Neural progenitor cell (in vitro differentiated cells): Measurements from ENCODE around the gene KRTAP10-9. TPM values are rescaled to one million over a fixed set of nuclear protein-coding genes. Genes with fewer than 3 reads are reported as not detected.

Source experiments
- DNase-seq: peaks from one replicate; pipeline ENCODE4 v3.0.0-alpha.2; 2016; ENCODE audit warnings: low spot score
- H2AFZ ChIP-seq: fragments of 200-600 bp; sonication (generic); replicated peaks from 2 replicates; pipeline ENCODE4 v1.6.1; 2016; ENCODE audit warnings: antibody characterized with exemption
- H3F3A ChIP-seq: fragments of 200-600 bp; sonication (generic); 2 replicates; pipeline ENCODE4 v1.6.1; 2016; ENCODE audit warnings: antibody characterized with exemption, low read depth
- H3K27ac ChIP-seq: fragments of 200-600 bp; sonication (generic); 2 replicates; pipeline ENCODE4 v1.5.1; 2016; ENCODE audit warnings: mild to moderate bottlenecking
- H3K27me3 ChIP-seq: fragments of 200-600 bp; sonication (generic); 2 replicates; pipeline ENCODE4 v1.6.1; 2016; ENCODE audit warnings: mild to moderate bottlenecking, moderate library complexity
- H3K36me3 ChIP-seq: fragments of 200-600 bp; sonication (generic); 2 replicates; pipeline ENCODE4 v1.5.1; 2016
- H3K4me1 ChIP-seq: fragments of 200-600 bp; sonication (generic); 2 replicates; pipeline ENCODE4 v1.6.1; 2016; ENCODE audit warnings: mixed run types
- H3K4me2 ChIP-seq: fragments of 200-600 bp; sonication (generic); 2 replicates; pipeline ENCODE4 v1.6.1; 2016
- H3K4me3 ChIP-seq: fragments of 200-600 bp; sonication (generic); 2 replicates; pipeline ENCODE4 v1.5.1; 2016
- H3K79me2 ChIP-seq: fragments of 200-600 bp; sonication (generic); 2 replicates; pipeline ENCODE4 v1.6.1; 2016; ENCODE audit warnings: low read depth
- H3K9ac ChIP-seq: fragments of 200-600 bp; sonication (generic); 2 replicates; pipeline ENCODE4 v1.6.1; 2016
- H3K9me3 ChIP-seq: fragments of 200-600 bp; sonication (generic); 2 replicates; pipeline ENCODE4 v1.5.1; 2016; ENCODE audit warnings: low read depth
- H4K20me1 ChIP-seq: fragments of 200-600 bp; sonication (generic); 2 replicates; pipeline ENCODE4 v1.6.1; 2016; ENCODE audit warnings: low read depth
- H3K27ac Mint-ChIP-seq: 3 replicates; pipeline ENCODE4 v1.8.0; 2021; ENCODE audit warnings: mixed read lengths
- H3K27me3 Mint-ChIP-seq: 2 replicates; pipeline ENCODE4 v1.8.0; 2022; ENCODE audit warnings: low read depth, mild to moderate bottlenecking, inconsistent platforms, moderate library complexity, mixed read lengths; ENCODE audit not compliant: insufficient read depth
- H3K36me3 Mint-ChIP-seq: 3 replicates; pipeline ENCODE4 v1.8.0; 2021; ENCODE audit warnings: mixed read lengths
- H3K4me1 Mint-ChIP-seq: 3 replicates; pipeline ENCODE4 v1.8.0; 2021; ENCODE audit warnings: mixed read lengths
- H3K4me3 Mint-ChIP-seq: 3 replicates; pipeline ENCODE4 v1.8.0; 2021; ENCODE audit warnings: mild to moderate bottlenecking, moderate library complexity, mixed read lengths
- H3K9me3 Mint-ChIP-seq: 3 replicates; pipeline ENCODE4 v1.8.0; 2020; ENCODE audit warnings: mixed read lengths
- EZH2 ChIP-seq: fragments of 200-600 bp; sonication (generic); IDR thresholded peaks from 2 replicates; pipeline ENCODE4 v1.6.1; 2017; ENCODE audit warnings: antibody characterized with exemption, mild to moderate bottlenecking, moderate library complexity
- EZH2phosphoT487 ChIP-seq: fragments of 200-600 bp; sonication (generic); IDR thresholded peaks from 2 replicates; pipeline ENCODE4 v1.6.1; 2017; ENCODE audit warnings: antibody characterized with exemption
- total RNA-seq: library from RNA; depleted of rRNA; stranded (reverse); fragments of >200 nt; gene quantifications from 2 replicates; pipeline ENCODE4 v1.2.3, GENCODE V29; 2015; ENCODE audit warnings: low replicate concordance
- TF ChIP-seq, protein P1 (sequence below): fragments of 200-600 bp; sonication (generic); IDR thresholded peaks from 2 replicates; pipeline ENCODE4 v1.5.1; 2017; ENCODE audit warnings: antibody characterized with exemption, mild to moderate bottlenecking

KRTAP10-9 gene
- total RNA-seq, 1 donor from 2014 or later: not detected

DNA sequence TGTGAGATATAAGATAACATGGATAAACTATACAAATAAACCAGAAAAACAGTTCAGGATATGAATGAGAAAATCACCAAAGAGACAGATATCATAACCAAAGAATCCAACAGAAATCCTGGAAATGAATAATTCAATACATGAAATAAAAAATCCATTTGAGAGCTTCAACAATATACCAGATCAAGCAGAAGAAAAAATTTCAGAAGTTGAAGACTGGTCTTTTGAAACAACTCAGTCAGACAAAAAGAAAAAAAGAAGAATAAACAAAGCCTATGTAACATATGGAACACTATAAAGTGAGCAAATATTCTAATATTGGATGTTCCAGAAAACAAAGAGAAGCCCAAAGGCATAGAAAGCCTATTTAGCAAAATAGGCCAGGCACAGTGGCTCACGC lies 45.0 kb downstream of the KRTAP10-9 start:
- Mint-ChIP-seq H3K27ac (no peak overlapping the region), H3K9me3 (peaks cover 47% of the 10 kb centered on the region), H3K4me3 (no peak overlapping the region), H3K27me3 (peaks cover 10% of the 10 kb centered on the region), H3K36me3 (peaks cover 2% of the 10 kb centered on the region), H3K4me1 (no peaks in the 10 kb centered on the region)
- no peaks in the 10 kb centered on the region for H3K4me1 ChIP-seq
- H3F3A ChIP-seq: no peaks in the 10 kb centered on the region
- H4K20me1 ChIP-seq: no peaks in the 10 kb centered on the region
- H3K9me3 ChIP-seq: peaks cover 6% of the 10 kb centered on the region
- no peak overlapping the region for H3K27ac ChIP-seq
- H3K4me3 ChIP-seq: no peak overlapping the region
- TF ChIP-seq EZH2phosphoT487 (no peak), EZH2 (no peak)
- TF ChIP-seq, protein P1, sequence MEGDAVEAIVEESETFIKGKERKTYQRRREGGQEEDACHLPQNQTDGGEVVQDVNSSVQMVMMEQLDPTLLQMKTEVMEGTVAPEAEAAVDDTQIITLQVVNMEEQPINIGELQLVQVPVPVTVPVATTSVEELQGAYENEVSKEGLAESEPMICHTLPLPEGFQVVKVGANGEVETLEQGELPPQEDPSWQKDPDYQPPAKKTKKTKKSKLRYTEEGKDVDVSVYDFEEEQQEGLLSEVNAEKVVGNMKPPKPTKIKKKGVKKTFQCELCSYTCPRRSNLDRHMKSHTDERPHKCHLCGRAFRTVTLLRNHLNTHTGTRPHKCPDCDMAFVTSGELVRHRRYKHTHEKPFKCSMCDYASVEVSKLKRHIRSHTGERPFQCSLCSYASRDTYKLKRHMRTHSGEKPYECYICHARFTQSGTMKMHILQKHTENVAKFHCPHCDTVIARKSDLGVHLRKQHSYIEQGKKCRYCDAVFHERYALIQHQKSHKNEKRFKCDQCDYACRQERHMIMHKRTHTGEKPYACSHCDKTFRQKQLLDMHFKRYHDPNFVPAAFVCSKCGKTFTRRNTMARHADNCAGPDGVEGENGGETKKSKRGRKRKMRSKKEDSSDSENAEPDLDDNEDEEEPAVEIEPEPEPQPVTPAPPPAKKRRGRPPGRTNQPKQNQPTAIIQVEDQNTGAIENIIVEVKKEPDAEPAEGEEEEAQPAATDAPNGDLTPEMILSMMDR: no peak
- H2AFZ ChIP-seq: no peak overlapping the region
- H3K27me3 ChIP-seq: no peaks in the 10 kb centered on the region
- no peak overlapping the region for H3K9ac ChIP-seq
- H3K4me2 ChIP-seq: no peak overlapping the region
- no peak for DNase-seq
- H3K79me2 ChIP-seq: no peaks in the 10 kb centered on the region
- H3K36me3 ChIP-seq: no peaks in the 10 kb centered on the region

DNA sequence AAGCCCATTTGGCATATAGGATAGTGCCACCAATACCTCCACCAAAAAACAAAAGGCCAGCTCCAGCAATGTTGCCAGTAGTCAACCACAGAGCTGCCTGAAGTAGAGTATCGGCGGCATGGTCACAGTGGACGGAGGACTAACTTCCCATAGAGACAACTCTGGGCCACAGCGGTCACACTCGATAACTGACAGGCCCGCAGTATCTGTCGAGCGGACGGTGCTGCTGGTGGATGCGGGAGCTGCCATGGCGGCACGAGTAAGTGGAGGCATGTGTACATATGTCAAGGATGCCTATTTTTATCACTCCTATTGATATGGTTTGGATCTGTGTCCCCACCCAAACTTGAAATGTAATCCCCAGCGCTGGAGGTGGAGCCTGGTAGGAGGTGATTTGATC lies 51.0 kb downstream of the KRTAP10-9 start:
- Histone ChIP-seq H3K4me3 (no peak overlapping the region), H3K9me3 (no peaks in the 10 kb centered on the region), H3F3A (no peaks in the 10 kb centered on the region), H3K36me3 (no peaks in the 10 kb centered on the region), H3K79me2 (no peaks in the 10 kb centered on the region), H3K27ac (no peak overlapping the region), H3K4me1 (no peaks in the 10 kb centered on the region), H3K27me3 (no peaks in the 10 kb centered on the region), H3K9ac (no peak overlapping the region), H3K4me2 (no peak overlapping the region), H4K20me1 (no peaks in the 10 kb centered on the region), H2AFZ (no peak overlapping the region)
- no peak overlapping the region for H3K4me3 Mint-ChIP-seq
- H3K27me3 Mint-ChIP-seq: peaks cover 11% of the 10 kb centered on the region
- peaks cover 2% of the 10 kb centered on the region for H3K36me3 Mint-ChIP-seq
- TF ChIP-seq EZH2phosphoT487: no peak
- no peak for TF ChIP-seq EZH2
- TF ChIP-seq, protein P1: no peak
- no peak for DNase-seq
- H3K9me3 Mint-ChIP-seq: peaks cover 12% of the 10 kb centered on the region
- no peak overlapping the region for H3K27ac Mint-ChIP-seq
- H3K4me1 Mint-ChIP-seq: no peaks in the 10 kb centered on the region

Other genes with a start within 250 kb of the KRTAP10-9 start
- 2.5 and 4.9 TPM in 2 replicates for gene LRRC3, start 171.6 kb upstream of the KRTAP10-9 start, total RNA-seq
- gene KRTAP10-1, start 86.9 kb upstream of the KRTAP10-9 start, total RNA-seq: not detected in 2 replicates
- gene KRTAP10-2, start 75.6 kb upstream of the KRTAP10-9 start, total RNA-seq: not detected in 2 replicates
- not detected in 2 replicates for gene KRTAP10-3, start 68.3 kb upstream of the KRTAP10-9 start, total RNA-seq
- gene KRTAP10-4, start 53.4 kb upstream of the KRTAP10-9 start, total RNA-seq: not detected in 2 replicates
- gene KRTAP10-5, start 46.5 kb upstream of the KRTAP10-9 start, total RNA-seq: not detected in 2 replicates
- gene KRTAP10-6, start 34.6 kb upstream of the KRTAP10-9 start, total RNA-seq: not detected in 2 replicates
- not detected in 2 replicates for gene KRTAP10-7, start 26.5 kb upstream of the KRTAP10-9 start, total RNA-seq
- not detected in 2 replicates for gene KRTAP10-8, start 15.0 kb upstream of the KRTAP10-9 start, total RNA-seq
- gene KRTAP10-10, start 10.3 kb downstream of the KRTAP10-9 start, total RNA-seq: not detected in 2 replicates
- gene KRTAP10-11, start 19.3 kb downstream of the KRTAP10-9 start, total RNA-seq: not detected in 2 replicates
- gene KRTAP12-4, start 27.6 kb downstream of the KRTAP10-9 start, total RNA-seq: not detected in 2 replicates
- gene KRTAP12-3, start 30.8 kb downstream of the KRTAP10-9 start, total RNA-seq: not detected in 2 replicates
- not detected in 2 replicates for gene KRTAP12-2, start 39.8 kb downstream of the KRTAP10-9 start, total RNA-seq
- not detected in 2 replicates for gene KRTAP12-1, start 55.1 kb downstream of the KRTAP10-9 start, total RNA-seq
- gene KRTAP10-12, start 70.1 kb downstream of the KRTAP10-9 start, total RNA-seq: not detected in 2 replicates
- gene TSPEAR, start 84.5 kb downstream of the KRTAP10-9 start, total RNA-seq: not detected in 2 replicates
- 76.7 and 83.1 TPM in 2 replicates for gene UBE2G2, start 174.7 kb downstream of the KRTAP10-9 start, total RNA-seq
- gene SUMO3, start 191.0 kb downstream of the KRTAP10-9 start, total RNA-seq: 117 and 135 TPM in 2 replicates
- gene PTTG1IP, start 246.6 kb downstream of the KRTAP10-9 start, total RNA-seq: 162 and 192 TPM in 2 replicates